SK-N-MC (cell line): ENCODE measurements around the gene BMP6.

ENCODE experiments used
- DNase-seq: peaks from one replicate; pipeline ENCODE4 v3.0.0-alpha.2; 2011; ENCODE audit warnings: low read depth, low spot score
- H3K27ac ChIP-seq: fragments of 200-600 bp; sonication (generic); 2 replicates; pipeline ENCODE4 v1.5.1; 2016; ENCODE audit warnings: mixed run types
- H3K36me3 ChIP-seq: fragments of 200-600 bp; sonication (generic); 2 replicates; pipeline ENCODE4 v1.6.1; 2017; ENCODE audit warnings: antibody characterized with exemption, low read length, mixed read lengths; ENCODE audit not compliant: insufficient read depth
- H3K4me3 ChIP-seq: fragments of 200-600 bp; sonication (generic); 2 replicates; pipeline ENCODE4 v1.5.1; 2016
- H3K9ac ChIP-seq: fragments of 200-600 bp; sonication (generic); 2 replicates; pipeline ENCODE4 v1.8.0; 2017; ENCODE audit warnings: mixed run types, mixed read lengths; ENCODE audit not compliant: insufficient read length
- H3K9me3 ChIP-seq: fragments of 200-600 bp; sonication (generic); 2 replicates; pipeline ENCODE4 v1.6.1; 2017; ENCODE audit warnings: low read depth, mild to moderate bottlenecking, antibody characterized with exemption, low read length, moderate library complexity, mixed read lengths
- EZH2 ChIP-seq: fragments of 200-600 bp; sonication (generic); IDR thresholded peaks from one replicate; pipeline ENCODE4 v1.6.1; 2017; ENCODE audit warnings: antibody characterized with exemption
- FOXP2 ChIP-seq: optimal IDR thresholded peaks from 2 replicates; pipeline ENCODE3; 2011; ENCODE audit warnings: mild to moderate bottlenecking, moderate library complexity; ENCODE audit not compliant: insufficient read depth; ENCODE audit errors: extremely low read length, control extremely low read depth
- POLR2AphosphoS5 ChIP-seq: IDR thresholded peaks from 2 replicates; pipeline ENCODE4 v1.6.1; 2012; ENCODE audit warnings: mild to moderate bottlenecking, low read depth, low read length, borderline replicate concordance

BMP6 gene

DNA sequence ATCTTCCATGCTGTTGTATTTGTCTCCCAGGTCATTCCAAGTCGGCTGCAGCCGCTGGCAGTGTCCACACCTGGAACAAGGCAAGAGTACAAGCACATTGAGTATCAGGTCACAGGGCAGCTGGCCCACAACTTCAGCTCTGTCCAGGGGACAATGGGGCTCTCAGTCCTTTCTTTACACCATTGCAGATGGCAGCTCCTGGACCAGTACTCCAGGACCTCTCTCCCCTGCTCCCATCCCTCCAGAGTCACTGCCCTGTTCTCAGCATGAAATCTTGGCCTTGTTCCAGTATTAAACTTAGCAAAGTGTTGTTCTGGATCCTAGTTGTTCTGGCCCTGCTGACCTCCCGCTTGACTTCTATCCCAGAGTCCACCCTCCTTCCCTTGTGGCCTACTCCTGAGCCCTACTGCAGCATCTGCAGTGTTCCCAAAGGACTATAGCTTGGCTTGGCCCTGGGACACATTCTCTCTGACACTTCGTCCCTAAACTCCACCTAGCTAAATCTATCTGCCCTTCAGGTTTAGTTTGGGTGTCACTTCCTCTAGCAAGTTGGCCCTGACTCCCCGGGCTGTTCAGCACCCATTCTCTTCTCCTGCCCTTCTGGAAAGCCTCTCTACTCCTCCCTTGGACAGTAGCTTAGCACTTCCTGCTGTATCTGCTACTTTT, 178.9 kb downstream of the BMP6 start:
- H3K36me3 ChIP-seq = peaks cover 51% of the 10 kb centered on the region
- no peak for DNase-seq

DNA sequence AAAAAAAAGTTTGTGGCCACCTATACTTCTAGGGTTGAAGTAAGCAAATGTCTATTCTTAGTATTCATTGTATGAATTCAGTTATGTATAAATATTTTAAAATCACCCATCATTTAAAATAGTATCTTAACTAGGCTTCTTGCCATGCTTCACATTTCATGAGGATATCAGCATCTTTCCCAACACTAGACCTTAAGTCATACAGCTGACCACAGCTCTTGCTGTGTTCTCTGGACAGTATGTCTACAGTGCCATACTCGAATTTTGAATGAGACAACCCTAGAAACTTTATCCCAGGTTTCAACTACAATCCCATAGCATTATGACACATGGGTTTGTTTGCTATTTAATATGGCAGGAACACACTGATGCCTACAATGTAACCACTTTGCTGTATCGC, 179.5 kb downstream of the BMP6 start:
- Histone ChIP-seq H3K27ac (no peak overlapping the region), H3K9me3 (no peaks in the 10 kb centered on the region), H3K9ac (no peak overlapping the region), H3K4me3 (no peak overlapping the region), H3K36me3 (peaks cover 45% of the 10 kb centered on the region)
- no peak for DNase-seq
- no peak for TF ChIP-seq POLR2AphosphoS5
- no peak for TF ChIP-seq EZH2
- no peak for TF ChIP-seq FOXP2

More for the DNA sequence above, 178.9 kb downstream of the BMP6 start:
- TF ChIP-seq POLR2AphosphoS5 (no peak), EZH2 (no peak)
- Histone ChIP-seq H3K4me3 (no peak overlapping the region), H3K27ac (no peak overlapping the region), H3K9ac (no peak overlapping the region), H3K9me3 (no peaks in the 10 kb centered on the region)

DNA sequence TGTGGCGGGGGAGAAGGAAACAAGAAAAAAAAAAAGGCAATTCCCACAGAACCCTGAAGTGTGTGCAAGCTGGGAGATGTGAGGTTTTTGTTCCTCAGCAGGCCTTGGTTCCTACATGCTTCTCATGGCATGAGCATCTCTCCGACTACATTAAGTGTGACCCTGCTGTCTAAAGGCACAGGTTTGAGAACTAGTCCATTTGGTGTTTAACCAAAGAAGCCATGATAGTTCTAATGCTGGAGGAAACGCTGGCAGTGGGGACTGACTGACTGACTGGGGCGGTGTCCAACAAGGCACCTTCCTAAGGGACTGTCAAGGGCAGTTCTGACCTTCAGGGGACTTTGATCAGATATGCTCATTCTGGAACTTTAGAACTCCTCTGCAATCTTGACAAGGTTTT, 180.8 kb downstream of the BMP6 start:
- H3K9ac ChIP-seq = no peak overlapping the region
- H3K27ac ChIP-seq = no peak overlapping the region
- peaks cover 32% of the 10 kb centered on the region for H3K36me3 ChIP-seq
- TF ChIP-seq FOXP2 (no peak), POLR2AphosphoS5 (no peak), EZH2 (no peak)
- no peaks in the 10 kb centered on the region for H3K9me3 ChIP-seq
- no peak for DNase-seq
- H3K4me3 ChIP-seq = no peak overlapping the region

DNA sequence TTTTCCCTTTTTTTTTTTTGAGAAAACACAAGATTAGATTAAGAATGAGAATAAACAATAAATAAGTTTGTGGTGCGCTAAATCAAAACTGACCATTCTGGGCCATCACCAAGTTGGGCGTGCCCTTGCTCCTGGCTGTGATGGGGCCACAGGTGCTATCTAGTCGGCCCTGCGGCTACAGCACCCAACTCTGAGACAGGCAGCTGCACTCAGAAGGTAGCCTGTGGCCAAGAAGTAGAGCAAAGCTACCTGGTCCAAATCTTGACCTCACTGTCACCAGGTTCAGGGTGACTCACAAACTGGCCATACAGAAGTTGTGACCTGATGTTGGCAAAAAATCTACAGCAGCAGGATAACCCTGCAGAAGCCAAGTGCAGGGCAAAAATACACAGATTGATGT, 181.3 kb downstream of the BMP6 start:
- no peak overlapping the region for H3K9ac ChIP-seq
- no peak overlapping the region for H3K4me3 ChIP-seq
- H3K27ac ChIP-seq = no peak overlapping the region
- no peaks in the 10 kb centered on the region for H3K9me3 ChIP-seq
- DNase-seq = no peak
- peaks cover 27% of the 10 kb centered on the region for H3K36me3 ChIP-seq
- no peak for TF ChIP-seq FOXP2
- TF ChIP-seq POLR2AphosphoS5 = no peak
- TF ChIP-seq EZH2 = no peak

DNA sequence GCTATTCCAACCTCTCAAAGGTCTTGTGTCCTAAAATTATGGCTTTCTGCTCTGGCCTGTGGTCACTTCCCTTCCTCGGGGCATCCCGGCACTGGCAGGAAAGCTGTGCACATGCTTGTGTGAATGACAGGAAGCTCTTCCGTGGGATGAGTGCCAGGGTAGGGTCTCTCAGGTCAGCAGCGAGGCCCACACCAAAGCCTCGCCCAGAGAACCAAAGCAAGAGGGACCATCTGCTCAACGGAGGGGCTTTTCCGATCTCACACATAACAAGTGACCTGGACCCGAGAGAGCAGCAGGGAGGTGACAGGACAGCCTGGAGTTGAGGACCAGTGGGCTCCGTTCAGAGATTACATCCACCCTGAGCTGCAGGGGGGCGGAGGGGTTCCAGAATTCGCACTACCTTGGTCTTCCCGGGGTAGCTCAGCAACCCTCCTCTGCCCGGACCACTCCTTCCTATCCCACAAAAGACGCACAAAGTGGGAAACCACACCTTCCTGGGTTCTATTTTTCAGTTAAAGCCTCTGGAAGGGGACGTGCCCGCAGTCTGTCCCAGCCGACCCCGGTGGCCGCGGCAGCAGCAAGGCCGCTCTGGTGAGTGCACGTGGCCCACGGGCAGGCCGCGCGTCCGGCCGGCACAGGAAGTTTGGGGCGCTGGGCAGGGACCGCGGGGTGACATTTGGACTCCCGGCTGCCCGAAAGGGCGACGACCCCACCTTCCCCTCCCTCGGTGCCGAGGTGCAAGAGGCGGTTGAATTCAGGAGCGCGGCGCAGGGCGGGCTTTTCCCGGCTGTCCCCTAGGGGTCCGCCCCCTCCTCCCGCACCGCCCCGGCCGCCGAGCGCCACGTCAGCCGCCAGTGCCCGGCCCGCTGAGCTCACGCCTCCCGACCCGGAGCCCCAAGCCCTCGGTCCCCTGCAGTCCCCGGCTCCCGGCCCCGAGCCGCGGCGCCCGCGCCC, 183.7 kb downstream of the BMP6 start:
- TF ChIP-seq FOXP2 = no peak
- peak; percentile 32; the same call in 1 of the 2 replicates for TF ChIP-seq POLR2AphosphoS5
- no peak overlapping the region for H3K27ac ChIP-seq
- no peaks in the 10 kb centered on the region for H3K9me3 ChIP-seq
- H3K4me3 ChIP-seq = peak overlapping the region; percentile 92
- peak overlapping the region; percentile 84 for H3K9ac ChIP-seq
- no peak for DNase-seq
- peaks cover 3% of the 10 kb centered on the region; the same call in 1 of the 2 replicates for H3K36me3 ChIP-seq

DNA sequence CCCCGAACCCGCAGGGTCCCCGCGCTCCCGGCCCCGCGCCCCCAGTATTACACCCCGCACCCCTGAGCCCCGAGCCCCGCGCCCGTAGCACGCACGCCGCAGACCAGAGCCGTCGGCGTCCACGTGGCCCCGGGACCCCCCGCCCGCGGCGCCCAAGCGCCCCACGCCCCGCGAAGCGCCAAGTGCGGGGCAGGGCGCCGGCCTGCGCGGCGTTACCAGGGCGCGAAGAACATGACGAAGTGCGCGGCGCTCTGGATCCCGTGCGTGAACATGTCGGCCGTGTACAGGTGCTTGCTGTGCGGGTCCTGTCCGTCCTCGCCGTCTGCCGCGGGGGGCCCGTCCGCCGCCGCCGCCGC, 184.4 kb downstream of the BMP6 start:
- no peak for DNase-seq
- H3K9me3 ChIP-seq = no peaks in the 10 kb centered on the region
- TF ChIP-seq POLR2AphosphoS5 (no peak), EZH2 (no peak)
- H3K9ac ChIP-seq = peak overlapping the region; percentile 84
- no peak overlapping the region for H3K27ac ChIP-seq
- peak overlapping the region; percentile 92 for H3K4me3 ChIP-seq
- H3K36me3 ChIP-seq = no peaks in the 10 kb centered on the region

DNA sequence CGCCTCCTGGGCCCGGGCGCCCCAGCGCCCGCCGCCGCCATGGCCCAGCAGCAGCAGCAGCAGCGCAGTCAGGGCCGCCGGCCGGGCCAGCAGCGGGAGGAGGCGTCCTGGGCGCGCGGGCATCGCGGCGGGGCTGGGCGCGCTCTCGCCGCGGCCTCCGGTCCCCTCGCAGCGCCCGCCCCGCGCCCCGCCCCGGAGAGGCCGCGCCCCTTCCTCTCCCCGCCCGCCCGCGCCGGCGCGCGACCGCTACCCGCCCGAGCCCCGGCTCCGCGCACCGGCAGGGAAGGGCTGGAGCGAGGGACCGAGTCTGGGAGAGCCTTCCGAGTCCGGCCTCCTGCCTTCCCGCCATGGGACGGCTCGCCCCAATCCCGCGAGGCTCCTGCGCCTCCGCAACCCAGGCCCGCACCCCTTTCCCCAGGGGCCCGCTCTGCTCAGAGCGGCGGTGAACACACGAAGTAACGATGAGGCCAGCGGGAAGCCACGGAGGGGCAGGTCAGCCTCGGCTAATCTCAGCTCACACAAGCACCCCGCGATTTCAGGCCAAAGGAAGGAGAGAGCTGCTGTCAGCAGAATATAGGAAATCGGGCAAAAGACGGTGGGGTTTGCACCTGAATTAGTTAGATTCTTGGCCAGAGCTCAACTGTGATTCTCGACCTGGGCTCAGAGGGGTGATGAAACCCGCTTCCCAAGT, 184.9 kb downstream of the BMP6 start, which contains the start of gene TXNDC5:
TSS of gene TXNDC5 (minus strand) at position 135 of the 691 bp plus-strand sequence. CDS start at position 123, 12 bp downstream.
- no peak for DNase-seq
- Histone ChIP-seq H3K9me3 (no peaks in the 10 kb centered on the region), H3K36me3 (no peaks in the 10 kb centered on the region), H3K27ac (no peak within 1 kb of the TSS), H3K9ac (peak within 1 kb of the TSS; percentile 84), H3K4me3 (peak within 1 kb of the TSS; percentile 92)
- no peak for TF ChIP-seq FOXP2
- TF ChIP-seq POLR2AphosphoS5 = peak; percentile 76
- TF ChIP-seq EZH2 = no peak

DNA sequence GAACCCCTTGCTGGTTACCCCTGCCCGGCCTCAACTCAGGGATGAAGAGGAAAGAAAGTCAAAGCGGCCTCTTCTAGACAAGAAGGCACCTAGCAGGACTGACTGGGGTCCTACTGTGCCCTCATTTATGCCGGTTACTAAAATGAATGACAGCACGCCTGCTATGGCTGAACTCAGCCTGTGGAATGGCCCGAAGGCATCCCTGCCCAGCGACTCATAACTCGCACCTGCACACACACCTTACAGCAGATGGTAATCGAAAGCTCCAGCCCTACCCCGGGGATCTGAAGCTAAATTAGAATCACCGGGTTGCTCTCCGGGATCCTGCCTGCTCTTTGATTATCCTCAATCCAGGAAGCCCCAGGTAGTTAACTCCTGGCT, 185.4 kb downstream of the BMP6 start:
- Histone ChIP-seq H3K36me3 (no peaks in the 10 kb centered on the region), H3K9me3 (no peaks in the 10 kb centered on the region), H3K27ac (no peak overlapping the region), H3K9ac (no peak overlapping the region), H3K4me3 (peak overlapping the region; percentile 88)
- DNase-seq = no peak
- TF ChIP-seq POLR2AphosphoS5 = no peak
- no peak for TF ChIP-seq FOXP2
- no peak for TF ChIP-seq EZH2
